Measurements from ENCODE around the gene CUX1.
A peak's percentile ranks its signal among the peaks of the same experiment; 100 is the strongest.

- TF ChIP-seq HDAC2 (IDR thresholded peaks at IDR 0.05), result no peak
- TF ChIP-seq CTCF (IDR thresholded peaks at IDR 0.05 in 2 of 3, conservative IDR thresholded peaks at IDR 0.05 in 1 of 3; ENCODE audit: control insufficient read depth in 2 of 3, extremely low read depth in 1 of 3, insufficient read depth in 1 of 3, low read depth in 3 of 3, low read length in 3 of 3), result no peak
- no peak for TF ChIP-seq TARDBP (IDR thresholded peaks at IDR 0.05; ENCODE audit: borderline replicate concordance)
- 0 out of 2 replicates have a peak, but pooled peaks have one; percentile 5 for TF ChIP-seq ZNF384 (IDR thresholded peaks at IDR 0.05; ENCODE audit: borderline replicate concordance, low read depth, low read length)
- TF ChIP-seq EP300 (IDR thresholded peaks at IDR 0.05; ENCODE audit: borderline replicate concordance in 1 of 2, control insufficient read depth in 1 of 2, low read depth in 2 of 2, low read length in 2 of 2), result 0 out of 4 replicates have a peak, but pooled peaks of 1 of the 2 experiments have one; percentile 30
- TF ChIP-seq SMARCA5 (IDR thresholded peaks at IDR 0.05), result no peak
- TF ChIP-seq RAD21 (IDR thresholded peaks at IDR 0.05; ENCODE audit: insufficient read depth, low read depth, low read length), result no peak
- TF ChIP-seq ZZZ3 (IDR thresholded peaks at IDR 0.05; ENCODE audit: control insufficient read depth, insufficient read length, low read depth), result no peak
- peak; percentile 65 for TF ChIP-seq JUNB (IDR thresholded peaks at IDR 0.05)
- no peak for TF ChIP-seq RELA (IDR thresholded peaks at IDR 0.05; ENCODE audit: borderline replicate concordance, partially characterized antibody)
- no peak for TF ChIP-seq CREM (IDR thresholded peaks at IDR 0.05; ENCODE audit: low read depth)
Measured at GRCh38 chr7:101857358-101857811, 40.0 kb downstream of the CUX1 start.
